SH-SY5Y (cell line): ENCODE data around the gene RUFY3.

Source experiments
- GATA2 ChIP-seq: IDR thresholded peaks from 2 replicates; pipeline ENCODE4 v1.6.1; 2011; ENCODE audit warnings: mild to moderate bottlenecking, low read depth, low read length
- GATA3 ChIP-seq: IDR thresholded peaks from 2 replicates; pipeline ENCODE4 v1.6.1; 2011; ENCODE audit warnings: low read depth, mild to moderate bottlenecking, low read length, moderate library complexity

RUFY3 gene

DNA sequence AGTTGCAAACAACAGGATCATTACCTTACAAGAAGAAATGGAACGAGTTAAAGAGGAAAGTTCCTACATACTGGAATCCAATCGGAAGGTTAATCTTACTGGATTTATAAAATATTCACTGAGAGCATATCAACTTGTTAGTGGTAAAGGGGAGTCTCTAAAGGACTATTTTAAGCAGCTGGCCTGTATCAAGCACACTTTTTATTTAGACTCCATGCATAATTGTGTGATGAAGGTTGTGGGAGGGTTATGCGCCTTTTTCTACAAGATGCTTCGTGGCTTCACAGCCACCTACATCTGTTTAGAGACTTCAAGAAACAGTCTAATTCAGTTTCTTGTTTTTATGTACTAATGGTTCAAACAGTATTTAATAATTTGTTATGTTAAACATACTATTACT is 61.3 kb downstream of the RUFY3 start:
- no peak for TF ChIP-seq GATA3
- no peak for TF ChIP-seq GATA2

DNA sequence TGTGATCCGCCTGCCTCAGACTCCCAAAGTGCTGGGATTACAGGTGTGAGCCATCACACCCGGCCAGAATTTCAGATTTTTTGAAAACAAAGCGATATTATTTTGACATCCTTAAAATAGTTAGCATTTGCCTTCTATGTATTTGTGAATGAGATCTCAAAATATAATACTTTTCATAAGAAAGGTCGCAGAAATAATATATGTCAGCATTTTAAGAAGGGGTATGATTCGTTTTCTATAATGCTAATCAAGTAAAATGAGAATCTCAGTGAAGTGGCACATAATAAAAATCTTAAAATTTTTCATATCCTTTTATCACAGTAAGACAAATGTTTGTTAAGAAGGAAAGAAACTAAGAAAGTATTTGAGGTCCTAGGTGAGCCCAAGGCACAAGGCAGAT is 65.7 kb downstream of the RUFY3 start:
- TF ChIP-seq GATA2 (no peak), GATA3 (no peak)

DNA sequence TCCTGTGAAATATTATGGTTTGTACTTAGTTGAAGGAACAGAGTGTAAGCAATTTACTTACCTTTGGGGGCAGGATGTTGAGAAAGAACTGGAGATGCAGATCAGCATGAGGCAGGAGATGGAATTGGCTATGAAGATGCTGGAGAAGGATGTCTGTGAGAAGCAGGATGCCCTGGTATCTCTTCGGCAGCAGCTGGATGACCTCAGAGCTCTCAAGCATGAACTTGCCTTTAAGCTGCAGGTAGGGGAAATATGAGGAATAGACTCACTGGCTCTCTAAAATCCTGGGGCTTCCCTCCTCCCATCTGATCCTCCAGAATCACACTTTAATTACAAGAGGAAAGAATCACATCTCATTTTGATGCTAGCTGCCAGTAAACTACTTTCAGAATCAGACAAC is 67.0 kb downstream of the RUFY3 start:
- no peak for TF ChIP-seq GATA3
- TF ChIP-seq GATA2 = no peak

DNA sequence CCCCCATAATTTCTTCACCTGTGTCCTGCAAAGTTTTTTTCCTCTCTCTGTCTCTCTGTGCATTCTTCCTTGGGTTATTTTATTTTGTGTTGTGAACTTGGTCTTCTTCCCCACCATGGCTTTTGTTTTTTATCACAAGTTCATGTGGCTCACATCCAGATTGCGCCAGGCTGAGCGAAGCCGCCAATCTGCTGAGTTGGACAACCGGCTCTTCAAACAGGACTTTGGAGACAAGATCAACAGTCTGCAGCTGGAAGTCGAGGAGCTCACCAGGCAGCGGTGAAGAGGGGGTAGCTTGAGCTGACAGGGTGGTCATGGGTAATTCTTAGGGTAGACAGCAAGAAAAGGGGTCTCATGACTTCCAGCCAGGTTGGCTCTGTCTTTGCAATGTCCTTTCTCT is 71.9 kb downstream of the RUFY3 start:
- TF ChIP-seq GATA2 = no peak
- no peak for TF ChIP-seq GATA3

DNA sequence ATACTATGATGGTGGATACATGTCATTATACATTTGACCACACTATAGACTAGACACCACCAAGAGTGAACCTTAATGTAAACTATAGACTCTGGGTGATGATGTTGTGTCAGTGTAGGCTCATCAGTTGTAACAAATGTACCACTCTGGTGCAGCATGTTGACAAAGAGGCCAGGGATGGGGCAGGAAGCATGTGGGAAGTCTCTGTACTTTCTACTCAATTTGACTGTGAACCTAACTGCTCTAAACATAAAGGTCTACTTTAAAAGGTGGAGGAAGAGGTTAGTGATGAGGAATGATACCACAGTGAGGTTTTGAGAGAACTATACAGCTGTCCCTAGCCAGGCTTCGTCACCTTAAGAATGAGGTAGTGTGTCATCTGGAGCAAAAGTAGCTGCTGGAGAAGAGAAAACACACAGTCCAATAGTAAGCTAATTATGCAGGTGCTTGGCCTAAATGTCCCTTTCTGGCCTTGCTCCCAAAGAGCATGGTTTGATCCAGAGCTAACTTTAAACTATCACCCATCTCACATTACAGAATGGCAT is 79.6 kb downstream of the RUFY3 start:
- TF ChIP-seq GATA2 (no peak), GATA3 (no peak)

DNA sequence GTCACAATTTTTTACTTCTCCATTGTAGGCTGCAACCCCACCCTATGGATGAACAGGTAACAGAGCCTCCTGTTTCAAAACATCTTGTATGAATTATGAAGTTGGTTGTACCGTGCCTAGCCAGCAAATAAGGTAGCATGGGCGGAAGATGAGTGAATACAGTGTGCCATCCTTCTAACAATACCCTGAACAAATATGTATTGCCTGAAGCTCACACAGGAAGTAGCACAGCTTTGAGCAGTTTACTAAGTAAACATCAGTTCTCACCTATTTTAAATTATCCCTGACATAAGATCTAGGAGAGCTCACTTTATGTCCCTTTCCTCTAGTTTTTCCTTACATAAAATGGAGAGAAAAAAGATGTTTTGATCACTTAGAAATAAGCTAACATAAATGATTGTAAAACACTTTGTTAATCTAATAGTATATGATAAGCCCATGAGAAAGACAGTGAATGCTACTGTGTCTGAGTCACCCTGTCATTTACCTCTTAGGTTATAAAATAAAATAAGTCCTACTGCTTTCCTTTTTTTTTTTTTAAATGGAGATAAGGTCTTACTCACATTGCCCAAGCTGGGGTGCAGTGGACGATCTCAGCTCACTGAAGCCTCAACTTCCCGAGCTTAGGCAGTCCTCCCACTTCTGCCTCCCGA is 81.3 kb downstream of the RUFY3 start:
- TF ChIP-seq GATA3 (no peak), GATA2 (no peak)

DNA sequence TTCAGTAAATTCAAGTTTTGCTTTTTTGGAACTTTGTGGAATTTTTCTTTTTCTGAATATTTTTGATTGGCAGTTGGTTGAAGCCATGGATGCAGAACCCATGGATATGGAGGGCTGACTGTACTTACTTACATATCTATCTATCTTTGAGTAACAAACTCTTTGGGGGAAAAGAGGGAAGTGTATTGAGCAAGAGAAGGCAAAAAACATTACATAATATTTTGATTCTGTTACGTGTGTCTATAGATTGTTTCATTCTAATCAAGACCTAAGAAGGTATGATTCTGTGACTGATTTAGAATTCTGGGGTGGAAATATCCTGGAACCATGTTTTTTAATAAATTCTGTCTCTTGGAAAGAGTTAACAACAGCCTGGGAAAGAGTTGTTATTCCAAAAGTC is 86.4 kb downstream of the RUFY3 start:
- TF ChIP-seq GATA3 = no peak
- TF ChIP-seq GATA2 = no peak

DNA sequence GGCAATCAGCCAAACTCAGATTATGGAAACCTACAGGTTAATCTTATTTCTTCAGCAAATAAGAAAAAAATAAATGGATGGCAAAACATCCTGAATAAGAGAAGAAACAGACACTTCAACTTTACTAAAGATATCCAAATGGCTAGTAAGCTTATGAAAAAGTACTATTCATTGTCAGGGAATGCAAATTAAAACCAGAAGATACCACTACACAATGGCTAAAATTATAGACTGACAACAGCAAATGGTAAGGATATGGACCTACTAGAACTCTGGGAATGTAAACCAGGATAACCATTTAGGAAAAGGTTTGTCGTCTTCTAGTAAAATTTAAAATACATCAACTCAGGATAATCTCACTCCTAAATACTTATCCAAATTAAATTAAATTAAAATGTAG is 93.6 kb downstream of the RUFY3 start:
- TF ChIP-seq GATA3 = no peak
- TF ChIP-seq GATA2 = no peak

DNA sequence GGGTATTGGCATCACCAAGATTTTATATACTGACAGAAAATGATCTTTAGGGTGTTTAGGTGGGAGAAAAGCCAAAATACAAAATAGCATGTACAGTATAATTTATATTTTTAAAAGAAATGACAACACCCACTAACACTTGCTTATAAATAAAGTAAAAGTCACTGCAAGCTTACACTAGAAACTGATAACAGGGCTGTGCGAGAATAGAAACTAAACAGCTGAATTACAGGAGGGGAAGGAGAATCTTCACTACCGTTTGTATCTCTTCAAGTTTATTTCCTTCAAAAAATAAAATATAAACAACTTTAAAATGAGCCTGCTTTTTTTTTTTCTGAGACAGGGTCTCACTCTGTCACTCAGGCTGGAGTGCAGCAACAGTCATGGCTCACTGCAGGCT is 95.1 kb downstream of the RUFY3 start:
- TF ChIP-seq GATA3 = no peak

DNA sequence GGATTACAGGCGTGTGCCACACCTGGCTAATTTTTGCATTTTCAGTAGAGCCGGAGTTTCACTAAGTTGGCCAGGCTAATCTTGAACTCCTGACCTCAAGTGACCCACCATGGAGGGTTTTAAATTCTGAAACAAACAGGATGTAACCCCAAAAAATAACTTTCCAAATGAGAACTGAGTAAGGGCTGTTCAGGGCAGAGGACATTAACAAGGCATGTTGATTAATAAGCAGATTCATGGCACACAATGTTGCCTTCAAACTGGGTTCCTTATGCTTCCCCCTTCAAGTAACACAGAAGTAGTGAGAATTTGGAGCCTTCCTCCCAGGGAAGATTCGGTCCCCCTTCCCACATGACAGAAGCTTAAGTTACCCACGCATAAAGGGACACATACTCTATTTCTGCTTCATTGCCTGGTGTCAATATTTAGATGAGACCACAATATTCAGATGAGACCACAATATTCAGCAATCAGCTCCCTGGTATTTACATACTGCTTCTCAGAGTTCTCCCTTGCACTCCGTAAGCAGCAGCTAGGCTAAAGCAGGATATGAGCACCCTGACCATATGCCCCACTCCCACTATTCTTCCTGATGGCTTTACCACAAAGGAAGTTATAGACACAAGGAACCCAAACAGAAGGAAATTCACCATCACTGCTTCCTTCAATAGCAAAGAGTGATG is 96.5 kb downstream of the RUFY3 start:
- TF ChIP-seq GATA2 (no peak), GATA3 (no peak)

DNA sequence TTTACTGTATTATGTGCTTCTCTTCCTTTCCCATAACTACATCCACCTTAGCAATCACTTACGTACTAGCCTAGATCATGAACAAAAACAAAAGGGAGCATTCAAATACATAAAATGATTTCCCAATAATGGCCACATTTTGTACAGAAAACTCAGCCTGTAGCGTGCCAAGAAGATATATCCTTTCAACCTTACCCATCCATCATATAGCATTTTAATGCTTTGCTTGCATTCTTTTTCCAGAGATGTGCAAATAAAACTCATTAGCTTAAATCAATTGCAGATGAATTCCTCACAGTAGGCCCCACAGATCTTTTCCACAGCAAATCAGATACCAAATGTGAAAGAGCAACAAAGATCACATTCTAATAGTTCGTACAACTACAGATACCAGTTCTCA is 97.2 kb downstream of the RUFY3 start:
- TF ChIP-seq GATA2 (no peak), GATA3 (no peak)

DNA sequence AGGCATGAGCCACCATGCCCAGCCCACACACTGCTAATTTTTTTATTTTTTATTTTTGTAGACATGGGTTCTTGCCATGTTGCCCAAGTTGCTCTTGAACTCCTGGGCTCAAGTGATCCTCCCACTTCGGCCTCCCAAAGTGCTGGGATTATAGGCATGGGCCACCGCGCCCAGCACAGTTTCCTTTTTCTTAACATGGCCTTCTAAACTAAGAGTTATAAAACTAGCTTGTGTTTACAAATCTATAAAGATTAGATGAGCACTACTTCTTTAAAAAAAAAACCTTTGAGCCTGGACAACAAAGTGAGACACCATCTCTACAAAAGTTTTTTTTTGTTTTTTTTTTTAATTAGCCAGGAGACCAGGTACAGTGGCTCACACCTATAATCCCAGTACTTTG is 107.3 kb downstream of the RUFY3 start:
- TF ChIP-seq GATA3 (no peak), GATA2 (no peak)

DNA sequence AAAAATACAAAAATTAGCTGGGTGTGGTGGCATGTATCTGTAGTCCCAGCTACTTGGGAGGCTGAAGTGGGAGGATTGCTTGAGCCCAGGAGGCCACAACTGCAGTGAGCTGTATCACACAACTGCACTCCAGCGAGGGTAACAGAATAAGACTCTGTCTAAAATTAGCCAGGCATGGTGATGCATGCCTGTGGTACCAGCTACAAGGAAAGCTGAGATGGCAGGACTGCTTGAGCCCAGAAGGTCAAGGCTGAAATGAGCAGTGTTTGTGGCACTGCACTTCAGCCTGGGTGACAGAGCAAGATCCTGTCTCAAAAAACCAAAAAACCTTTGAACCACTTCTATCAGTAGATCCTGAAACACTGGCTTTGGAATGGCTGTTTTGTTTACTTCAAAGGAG is 107.7 kb downstream of the RUFY3 start:
- TF ChIP-seq GATA3 = no peak
- TF ChIP-seq GATA2 = no peak

DNA sequence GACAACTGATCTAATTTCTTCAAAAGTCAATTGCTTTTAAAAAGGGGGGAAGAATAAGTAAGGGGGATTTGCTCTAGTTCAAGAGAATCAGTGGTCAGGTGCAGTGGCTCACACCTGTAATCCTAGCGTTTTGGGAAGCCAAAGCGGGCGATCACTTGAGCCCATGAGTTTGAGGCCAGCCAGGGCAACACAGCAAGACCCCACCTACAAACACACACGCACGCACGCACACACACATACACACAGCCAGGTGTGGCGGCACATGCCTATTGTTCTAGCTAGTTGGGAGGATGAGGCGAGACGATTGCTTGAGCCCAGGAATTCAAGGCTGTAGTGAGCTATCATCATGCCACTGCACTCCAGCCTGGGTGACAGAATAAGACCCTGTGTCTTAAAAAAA is 108.3 kb downstream of the RUFY3 start:
- TF ChIP-seq GATA3 = no peak
- no peak for TF ChIP-seq GATA2

DNA sequence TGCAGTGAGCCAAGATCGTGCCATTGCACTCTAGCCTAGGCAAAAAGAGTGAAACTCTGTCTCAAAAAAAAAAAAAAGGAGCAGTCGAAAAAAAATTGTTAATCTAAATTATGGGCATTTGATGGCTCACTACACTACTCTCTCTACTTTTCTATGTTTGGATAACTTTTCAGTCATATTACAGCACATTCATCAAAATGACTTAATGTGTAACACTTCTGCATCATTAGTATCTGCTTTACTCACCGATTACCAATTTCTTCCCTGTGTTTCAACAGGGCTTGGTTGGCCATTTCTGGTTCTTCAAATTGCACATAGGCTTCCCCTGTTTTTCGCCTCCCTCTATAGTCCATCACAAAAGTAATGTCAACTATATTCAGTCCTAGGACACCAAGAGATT is 109.5 kb downstream of the RUFY3 start:
- no peak for TF ChIP-seq GATA2
- TF ChIP-seq GATA3 = no peak

DNA sequence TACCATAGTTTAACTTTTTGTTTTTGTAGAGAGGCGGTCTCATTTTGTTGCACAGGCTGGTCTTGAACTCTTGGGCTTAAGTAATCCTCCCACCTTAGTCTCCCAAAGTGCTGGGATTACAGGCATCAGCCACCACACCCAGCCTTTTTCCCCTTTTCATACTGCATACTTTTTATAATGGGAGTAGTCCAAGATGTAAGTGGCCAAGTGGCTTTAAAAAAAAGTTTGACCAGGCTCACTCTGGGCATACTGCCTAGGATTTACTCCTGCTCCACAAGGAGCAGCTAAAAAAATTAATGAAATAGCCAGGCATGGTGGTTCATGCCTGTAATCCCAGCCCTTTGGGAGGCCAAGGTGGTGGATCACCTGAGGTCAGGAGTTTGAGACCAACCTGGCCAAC is 111.9 kb downstream of the RUFY3 start:
- TF ChIP-seq GATA2 (no peak), GATA3 (no peak)

DNA sequence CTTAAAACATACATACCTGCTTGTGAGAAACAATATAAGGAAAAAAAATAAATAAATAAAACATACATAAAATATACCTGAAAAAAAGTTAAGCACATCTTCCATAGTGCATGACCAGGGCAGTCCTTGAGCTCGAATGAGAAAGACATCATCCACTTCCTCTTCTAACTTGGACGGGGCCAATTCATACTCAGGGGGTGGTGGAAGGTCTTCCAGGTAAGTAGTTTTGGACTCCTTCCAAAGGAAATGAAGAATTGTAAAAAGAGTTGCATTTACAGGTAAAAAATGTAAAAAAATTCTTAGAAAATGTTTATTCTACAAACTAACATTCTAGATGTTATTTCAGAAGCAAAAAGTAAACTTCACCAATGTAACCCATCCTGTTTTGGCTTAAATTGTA is 114.3 kb downstream of the RUFY3 start:
- TF ChIP-seq GATA2 (no peak), GATA3 (no peak)
